ENCODE data around the gene TNP2. TPM values are rescaled to one million over a fixed set of nuclear protein-coding genes. Genes with fewer than 3 reads are reported as not detected.

Gene TNP2
- polyA plus RNA-seq, 3 donors, result not detected

DNA sequence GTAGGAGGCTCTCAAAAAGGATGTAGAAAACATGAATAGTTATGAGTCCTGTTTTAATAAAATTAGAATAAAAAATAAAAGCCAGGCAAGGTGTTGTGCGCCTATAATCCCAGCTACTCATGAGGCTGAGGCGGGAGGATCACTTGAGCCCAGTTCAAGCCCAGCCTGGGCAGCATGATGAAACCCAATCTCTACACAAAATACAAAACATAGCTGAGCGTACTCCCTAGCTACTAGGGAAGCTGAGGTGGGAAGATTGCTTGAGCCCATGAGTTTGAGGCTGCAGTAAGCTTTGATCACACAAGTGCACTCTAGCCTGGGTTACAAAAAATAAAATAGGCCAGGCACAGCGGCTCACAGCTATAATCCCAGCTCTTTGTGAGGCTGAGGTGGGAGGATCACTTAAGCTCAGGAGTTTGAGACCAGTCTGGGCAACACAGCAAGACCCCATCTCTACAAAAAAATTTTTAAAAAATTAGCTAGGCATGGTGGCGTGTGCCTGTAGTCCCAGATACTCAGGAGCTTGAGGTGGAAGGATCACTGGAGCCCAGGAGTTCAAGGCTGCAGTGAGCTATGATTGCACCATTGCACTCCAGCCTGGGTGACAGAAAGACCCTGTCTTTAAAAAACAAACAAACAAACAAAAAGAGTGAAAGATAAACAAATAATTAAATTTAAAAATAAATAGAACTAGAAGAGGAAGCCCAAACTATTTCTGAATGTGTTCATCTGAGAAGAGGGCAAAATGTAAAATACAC is 29.2 kb upstream of the TNP2 start:
- peaks cover 0 to 6% of the 10 kb centered on the region in 2 donors for H3K27me3 ChIP-seq (ENCODE audit: control insufficient read depth in 2 of 2, insufficient read depth in 2 of 2, low read length in 2 of 2)
- H3K4me1 Mint-ChIP-seq, result peaks cover 20% of the 10 kb centered on the region
- H4K20me1 ChIP-seq (ENCODE audit: insufficient read depth, low read length), result no peaks in the 10 kb centered on the region
- DNase-seq, result no peak
- WGBS (ENCODE audit: insufficient coverage), result 80% methylated on average over 1 of the region's 5 CpGs
- H3K79me2 ChIP-seq (ENCODE audit: insufficient read depth, low read length), result no peaks in the 10 kb centered on the region
- no peaks in the 10 kb centered on the region for H3K9me3 ChIP-seq (replicated peaks in 1 of 2; ENCODE audit: control insufficient read depth in 1 of 2, insufficient read depth in 1 of 2, low read length in 2 of 2)
- peak overlapping the region in 1 of 3 experiments; percentile 57 for H3K4me3 ChIP-seq (replicated peaks in 1 of 3; ENCODE audit: low read depth in 2 of 3, low read length in 3 of 3)
- peak overlapping the region in 1 of 7 donors; percentile 6 for H3K27ac Mint-ChIP-seq
- peaks cover 12 to 15% of the 10 kb centered on the region in 2 donors for H3K4me1 ChIP-seq (ENCODE audit: control insufficient read depth in 1 of 2, insufficient read depth in 2 of 2, low read length in 2 of 2)
- H3K36me3 Mint-ChIP-seq, result no peaks in the 10 kb centered on the region
- H3K4me2 ChIP-seq (replicated peaks; ENCODE audit: extremely low read depth, low read length, poor library complexity, severe bottlenecking), result peak overlapping the region; percentile 69
- peak overlapping the region in 1 of 2 donors; percentile 85 for H3K4me3 Mint-ChIP-seq
- peaks cover 17 to 36% (median 34%) of the 10 kb centered on the region in 3 donors for H3K27me3 Mint-ChIP-seq (ENCODE audit: low read depth in 3 of 3)
- H3K36me3 ChIP-seq (replicated peaks in 1 of 2; ENCODE audit: control insufficient read depth in 1 of 2, insufficient read depth in 2 of 2, low read length in 2 of 2), result no peaks in the 10 kb centered on the region
- no peaks in the 10 kb centered on the region for H3K9me3 Mint-ChIP-seq
- no peak overlapping the region for H3K9ac ChIP-seq (ENCODE audit: insufficient read depth, low read length, poor library complexity, severe bottlenecking)
- TF ChIP-seq, protein P1, sequence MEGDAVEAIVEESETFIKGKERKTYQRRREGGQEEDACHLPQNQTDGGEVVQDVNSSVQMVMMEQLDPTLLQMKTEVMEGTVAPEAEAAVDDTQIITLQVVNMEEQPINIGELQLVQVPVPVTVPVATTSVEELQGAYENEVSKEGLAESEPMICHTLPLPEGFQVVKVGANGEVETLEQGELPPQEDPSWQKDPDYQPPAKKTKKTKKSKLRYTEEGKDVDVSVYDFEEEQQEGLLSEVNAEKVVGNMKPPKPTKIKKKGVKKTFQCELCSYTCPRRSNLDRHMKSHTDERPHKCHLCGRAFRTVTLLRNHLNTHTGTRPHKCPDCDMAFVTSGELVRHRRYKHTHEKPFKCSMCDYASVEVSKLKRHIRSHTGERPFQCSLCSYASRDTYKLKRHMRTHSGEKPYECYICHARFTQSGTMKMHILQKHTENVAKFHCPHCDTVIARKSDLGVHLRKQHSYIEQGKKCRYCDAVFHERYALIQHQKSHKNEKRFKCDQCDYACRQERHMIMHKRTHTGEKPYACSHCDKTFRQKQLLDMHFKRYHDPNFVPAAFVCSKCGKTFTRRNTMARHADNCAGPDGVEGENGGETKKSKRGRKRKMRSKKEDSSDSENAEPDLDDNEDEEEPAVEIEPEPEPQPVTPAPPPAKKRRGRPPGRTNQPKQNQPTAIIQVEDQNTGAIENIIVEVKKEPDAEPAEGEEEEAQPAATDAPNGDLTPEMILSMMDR (IDR thresholded peaks at IDR 0.05), result no peak
- H2AFZ ChIP-seq (ENCODE audit: insufficient read depth, low read depth, low read length, poor library complexity, severe bottlenecking), result peak overlapping the region; percentile 63
- H3K27ac ChIP-seq (ENCODE audit: low read depth in 1 of 2, low read length in 2 of 2), result no peak overlapping the region
- intact Hi-C loops (cut with micrococcal nuclease), result loop anchor here in 1 of 2 donors (5.0 kb wide), 1 partner anchor 34 kb away; no protein-coding TSS in a partner anchor

DNA sequence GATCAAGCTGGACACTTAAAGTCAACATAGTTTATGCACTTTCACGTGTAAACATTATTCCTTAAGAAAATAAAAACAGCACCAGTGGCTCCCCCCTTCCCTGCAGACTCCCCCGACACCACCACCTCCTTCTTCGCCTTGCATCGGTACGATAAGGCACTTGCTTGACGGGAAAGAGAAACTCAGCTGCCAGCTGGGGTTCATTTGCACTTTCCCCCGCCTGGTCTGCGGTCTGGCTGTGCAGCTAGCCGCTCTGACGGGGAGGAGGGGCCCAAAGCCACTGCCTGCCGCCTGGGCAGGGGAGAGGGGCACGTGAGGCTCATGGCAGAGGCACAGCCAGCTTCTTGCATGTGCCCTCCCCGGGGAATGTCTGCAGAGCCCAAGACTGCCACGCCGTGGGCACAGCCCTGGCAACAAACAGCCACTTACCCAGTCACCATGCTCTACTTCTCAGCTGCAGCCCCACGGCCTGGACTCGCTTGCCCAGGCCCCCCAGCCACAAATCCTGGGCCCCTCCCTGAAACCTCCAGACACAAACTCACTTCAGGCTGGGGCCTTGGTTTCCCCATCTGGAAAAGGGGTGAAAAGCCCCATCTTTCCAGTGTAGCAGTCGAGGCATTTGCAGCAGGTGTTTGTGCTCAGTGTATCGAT is 28.5 kb upstream of the TNP2 start:
- Mint-ChIP-seq H3K9me3 (peaks cover 0 to 2% (median 0%) of the 10 kb centered on the region in 7 donors), H3K27ac (peak overlapping the region in 1 of 7 donors; percentile 57), H3K36me3 (no peaks in the 10 kb centered on the region), H3K4me3 (peak overlapping the region; percentile 66 to 85), H3K27me3 (ENCODE audit: low read depth in 3 of 3) (peaks cover 22 to 39% (median 38%) of the 10 kb centered on the region in 3 donors), H3K4me1 (peaks cover 20% of the 10 kb centered on the region)
- peak overlapping the region in 1 of 3 experiments; percentile 57 for H3K4me3 ChIP-seq (replicated peaks in 1 of 3; ENCODE audit: low read depth in 2 of 3, low read length in 3 of 3)
- DNase-seq, result peak; percentile 42 to 50 (median 46)
- H3K36me3 ChIP-seq (replicated peaks in 1 of 2; ENCODE audit: control insufficient read depth in 1 of 2, insufficient read depth in 2 of 2, low read length in 2 of 2), result no peaks in the 10 kb centered on the region
- intact Hi-C loops (cut with micrococcal nuclease), result loop anchor here in 1 of 2 donors (5.0 kb wide), 1 partner anchor 35 kb away; no protein-coding TSS in a partner anchor
- no peaks in the 10 kb centered on the region for H3K79me2 ChIP-seq (ENCODE audit: insufficient read depth, low read length)
- peak overlapping the region; percentile 69 for H3K4me2 ChIP-seq (replicated peaks; ENCODE audit: extremely low read depth, low read length, poor library complexity, severe bottlenecking)
- no peak overlapping the region for H3K27ac ChIP-seq (ENCODE audit: low read depth in 1 of 2, low read length in 2 of 2)
- H4K20me1 ChIP-seq (ENCODE audit: insufficient read depth, low read length), result no peaks in the 10 kb centered on the region
- peaks cover 12 to 15% of the 10 kb centered on the region in 2 donors for H3K4me1 ChIP-seq (ENCODE audit: control insufficient read depth in 1 of 2, insufficient read depth in 2 of 2, low read length in 2 of 2)
- 2% methylated on average over 15 of the region's 19 CpGs for WGBS (ENCODE audit: insufficient coverage)
- TF ChIP-seq, protein P1 (IDR thresholded peaks at IDR 0.05), result no peak
- peak overlapping the region; percentile 40 for H3K9ac ChIP-seq (ENCODE audit: insufficient read depth, low read length, poor library complexity, severe bottlenecking)
- H2AFZ ChIP-seq (ENCODE audit: insufficient read depth, low read depth, low read length, poor library complexity, severe bottlenecking), result peak overlapping the region; percentile 63
- peaks cover 0 to 6% of the 10 kb centered on the region in 2 donors for H3K27me3 ChIP-seq (ENCODE audit: control insufficient read depth in 2 of 2, insufficient read depth in 2 of 2, low read length in 2 of 2)
- no peaks in the 10 kb centered on the region for H3K9me3 ChIP-seq (replicated peaks in 1 of 2; ENCODE audit: control insufficient read depth in 1 of 2, insufficient read depth in 1 of 2, low read length in 2 of 2)

Measured in CD14-positive monocyte (primary cell).